GM23338 (cell line): ENCODE data around the gene NPEPL1. TPM values are rescaled to one million over a fixed set of nuclear protein-coding genes. Genes with fewer than 3 reads are reported as not detected.

Source experiments
- ATAC-seq: fragments of 200-7000 bp; cut with Tn5 transposase; 3 replicates; pipeline ENCODE4 v1.9.1; 2020
- DNase-seq: peaks from one replicate; pipeline ENCODE4 v3.0.0-alpha.2; 2015; ENCODE audit warnings: low spot score
- H2AFZ ChIP-seq: fragments of 200-600 bp; sonication (generic); 2 replicates; pipeline ENCODE4 v1.8.0; 2016; ENCODE audit warnings: antibody characterized with exemption, mild to moderate bottlenecking, moderate library complexity
- H3F3A ChIP-seq: fragments of 200-600 bp; sonication (generic); replicated peaks from 2 replicates; pipeline ENCODE4 v1.8.0; 2017; ENCODE audit warnings: antibody characterized with exemption, mixed run types, low read depth
- H3K27ac ChIP-seq: fragments of 200-600 bp; sonication (generic); 2 replicates; pipeline ENCODE4 v1.6.1; 2016; ENCODE audit warnings: low read depth
- H3K27me3 ChIP-seq: fragments of 200-600 bp; sonication (generic); 2 replicates; pipeline ENCODE4 v1.8.0; 2016; ENCODE audit warnings: mild to moderate bottlenecking, mixed run types, moderate library complexity; ENCODE audit not compliant: insufficient read depth
- H3K36me3 ChIP-seq: fragments of 200-600 bp; sonication (generic); 2 replicates; pipeline ENCODE4 v1.8.0; 2016; ENCODE audit warnings: mild to moderate bottlenecking; ENCODE audit not compliant: insufficient read depth
- H3K4me1 ChIP-seq: fragments of 200-600 bp; sonication (generic); 2 replicates; pipeline ENCODE4 v1.8.0; 2016; ENCODE audit warnings: mild to moderate bottlenecking, moderate library complexity; ENCODE audit not compliant: insufficient read depth
- H3K4me2 ChIP-seq: fragments of 200-600 bp; sonication (generic); 2 replicates; pipeline ENCODE4 v1.7.1; 2017; ENCODE audit warnings: mixed run types
- H3K4me3 ChIP-seq: fragments of 200-600 bp; sonication (generic); 2 replicates; pipeline ENCODE4 v1.6.1; 2016; ENCODE audit warnings: mixed run types
- H3K79me2 ChIP-seq: fragments of 200-600 bp; sonication (generic); replicated peaks from 2 replicates; pipeline ENCODE4 v1.8.0; 2017; ENCODE audit warnings: mild to moderate bottlenecking; ENCODE audit not compliant: insufficient read depth
- H3K9me2 ChIP-seq: fragments of 200-600 bp; sonication (generic); 2 replicates; pipeline ENCODE4 v1.8.0; 2017; ENCODE audit not compliant: insufficient read depth
- H4K20me1 ChIP-seq: fragments of 200-600 bp; sonication (generic); replicated peaks from 2 replicates; pipeline ENCODE4 v1.8.0; 2017; ENCODE audit warnings: mild to moderate bottlenecking; ENCODE audit not compliant: insufficient read depth
- H3K27ac Mint-ChIP-seq: 2 replicates; pipeline ENCODE4 v1.8.0; 2020; ENCODE audit warnings: inconsistent platforms, mild to moderate bottlenecking, moderate library complexity, mixed read lengths
- H3K27me3 Mint-ChIP-seq: 3 replicates; pipeline ENCODE4 v1.8.0; 2022; ENCODE audit warnings: low read depth, mild to moderate bottlenecking, moderate library complexity, mixed read lengths, inconsistent platforms; ENCODE audit not compliant: insufficient read depth, poor library complexity
- H3K36me3 Mint-ChIP-seq: 3 replicates; pipeline ENCODE4 v1.8.0; 2021; ENCODE audit warnings: low read depth, mild to moderate bottlenecking, inconsistent platforms, moderate library complexity, mixed read lengths
- H3K4me1 Mint-ChIP-seq: 3 replicates; pipeline ENCODE4 v1.8.0; 2020; ENCODE audit warnings: mild to moderate bottlenecking, inconsistent platforms, mixed read lengths
- H3K4me3 Mint-ChIP-seq: 3 replicates; pipeline ENCODE4 v1.8.0; 2021; ENCODE audit warnings: moderate library complexity, mild to moderate bottlenecking, inconsistent platforms, mixed read lengths
- H3K9me3 Mint-ChIP-seq: 3 replicates; pipeline ENCODE4 v1.8.0; 2020; ENCODE audit warnings: moderate library complexity, mild to moderate bottlenecking, inconsistent platforms, mixed read lengths
- CREB1 ChIP-seq: fragments of 250-450 bp; sonication (Bioruptor Pico); IDR thresholded peaks from 2 replicates; pipeline ENCODE4 v1.5.0; 2020; ENCODE audit warnings: low read depth, mild to moderate bottlenecking, moderate library complexity
- CTCF ChIP-seq, 2 experiments: fragments of 200-600 bp in 1 of 2; sonication (generic) in 1 of 2; conservative IDR thresholded peaks; 2 replicates each; pipeline versions ENCODE4 v1.5.1 to v1.6.1; 2016 to 2017; ENCODE audit warnings: antibody characterized with exemption in 2 of 2, low read depth in 2 of 2, mild to moderate bottlenecking in 2 of 2, moderate library complexity in 1 of 2
- ETS1 ChIP-seq: IDR thresholded peaks from 2 replicates; pipeline ENCODE4 v1.6.1; 2016; ENCODE audit warnings: antibody characterized with exemption
- EZH2 ChIP-seq: fragments of 200-600 bp; sonication (generic); IDR thresholded peaks from one replicate; pipeline ENCODE4 v1.8.0; 2017; ENCODE audit warnings: antibody characterized with exemption, mild to moderate bottlenecking, low read depth; ENCODE audit not compliant: unreplicated experiment
- EZH2phosphoT487 ChIP-seq: fragments of 200-600 bp; sonication (generic); IDR thresholded peaks from one replicate; pipeline ENCODE4 v1.8.1; 2018; ENCODE audit warnings: antibody characterized with exemption; ENCODE audit not compliant: unreplicated experiment
- JUNB ChIP-seq: IDR thresholded peaks from one replicate; pipeline ENCODE4 v1.6.1; 2016; ENCODE audit warnings: antibody characterized with exemption; ENCODE audit not compliant: unreplicated experiment
- NANOG ChIP-seq: IDR thresholded peaks from 2 replicates; pipeline ENCODE4 v1.6.1; 2016; ENCODE audit warnings: antibody characterized with exemption, borderline replicate concordance
- POLR2AphosphoS5 ChIP-seq: IDR thresholded peaks from 2 replicates; pipeline ENCODE4 v1.6.1; 2016; ENCODE audit warnings: antibody characterized with exemption, low read depth
- REST ChIP-seq: IDR thresholded peaks from one replicate; pipeline ENCODE4 v1.6.1; 2018; ENCODE audit warnings: antibody characterized with exemption; ENCODE audit not compliant: unreplicated experiment
- STAT1 ChIP-seq: IDR thresholded peaks from one replicate; pipeline ENCODE4 v1.6.1; 2016; ENCODE audit warnings: antibody characterized with exemption; ENCODE audit not compliant: unreplicated experiment
- ZNF114 ChIP-seq: fragments of 250-450 bp; sonication (Bioruptor Pico); IDR thresholded peaks from 2 replicates; pipeline ENCODE4 v1.5.0; 2020; ENCODE audit warnings: mild to moderate bottlenecking, moderate library complexity
- ZNF331 ChIP-seq: fragments of 250-450 bp; sonication (Bioruptor Pico); IDR thresholded peaks from 2 replicates; pipeline ENCODE4 v1.5.0; 2020; ENCODE audit warnings: low read depth, mild to moderate bottlenecking, moderate library complexity
- ZNF462 ChIP-seq: fragments of 250-450 bp; sonication (Bioruptor Pico); IDR thresholded peaks from 2 replicates; pipeline ENCODE4 v1.5.0; 2020; ENCODE audit warnings: mild to moderate bottlenecking, moderate library complexity
- polyA plus RNA-seq: library from polyadenylated mRNA; unstranded; fragments of >200 nt; fragmentation: Nextera tagmentation; extraction: Ambion mirVana; gene quantifications from 2 replicates; pipeline ENCODE4 v1.2.1, GENCODE V29; 2016
- total RNA-seq: library from RNA; depleted of rRNA; stranded (reverse); fragments of >200 nt; shearing (Covaris generic); gene quantifications from 2 replicates; pipeline ENCODE4 v1.2.3, GENCODE V29; 2014

NPEPL1 gene
- total and polyA plus RNA-seq, 2 experiments from 2014 or later = 23.5 to 30.0 TPM

- Histone ChIP-seq H3K27me3 (no peaks in the 10 kb centered on the region), H3K36me3 (no peaks in the 10 kb centered on the region; the same call in 1 of the 2 replicates), H3K79me2 (no peaks in the 10 kb centered on the region), H3K4me2 (no peak overlapping the region), H3K4me1 (no peaks in the 10 kb centered on the region), H3K9me2 (0 out of 2 replicates have a peak, but pooled peaks cover 11% of the 10 kb centered on the region), H3F3A (no peaks in the 10 kb centered on the region), H3K4me3 (no peak overlapping the region), H2AFZ (no peak overlapping the region), H4K20me1 (no peaks in the 10 kb centered on the region), H3K27ac (no peak overlapping the region)
- TF ChIP-seq POLR2AphosphoS5 (no peak), ZNF114 (CRISPR knock-in tag) (no peak), ETS1 (no peak), EZH2 (no peak), CREB1 (CRISPR knock-in tag) (no peak), ZNF462 (CRISPR knock-in tag) (no peak), NANOG (no peak), CTCF (conservative IDR thresholded peaks at IDR 0.05; ENCODE audit: low read depth in 2 of 2) (no peak), STAT1 (no peak), REST (no peak), ZNF331 (CRISPR knock-in tag) (no peak), EZH2phosphoT487 (no peak), JUNB (no peak)
- DNase-seq = no peak
- no peak overlapping the region for H3K27ac Mint-ChIP-seq
- ATAC-seq = no peak
- peaks cover 2% of the 10 kb centered on the region; the same call in 2 of the 3 replicates for H3K36me3 Mint-ChIP-seq
- H3K4me1 Mint-ChIP-seq = peaks cover 3% of the 10 kb centered on the region; the same call in 2 of the 3 replicates
- H3K4me3 Mint-ChIP-seq = no peak overlapping the region
- H3K9me3 Mint-ChIP-seq = peaks cover 18% of the 10 kb centered on the region
- H3K27me3 Mint-ChIP-seq = peaks cover 12% of the 10 kb centered on the region
These were observed 48.0 kb downstream of the NPEPL1 start for GRCh38 chr20:58740356-58741308.
